Endothelial cell of umbilical vein (primary cell): ENCODE measurements around the gene RNF151. TPM values are rescaled to one million over a fixed set of nuclear protein-coding genes. Genes with fewer than 3 reads are reported as not detected.

Experiments
- BruUV-seq: library from RNA; stranded (reverse); fragments of 400-500 nt; replicated peaks from 2 replicates; lab custom pipeline; 2021; lab: Mats Ljungman, UMichigan
- CTCF ChIA-PET: fragments of 300-600, 350-600 bp; sonication (Branson Sonifier 250); formaldehyde crosslinking; loops from one replicate; lab custom pipeline; 2021; ENCODE audit warnings: antibody characterized with exemption, inconsistent platforms; lab: Charles Lee
- POLR2A ChIA-PET: fragments of 300-600, 350-600 bp; sonication (Branson Sonifier 250); formaldehyde crosslinking; loops from one replicate; lab custom pipeline; 2021; ENCODE audit warnings: antibody characterized with exemption, inconsistent platforms; lab: Charles Lee
- DNase-seq: peaks from one replicate; pipeline ENCODE4 v3.0.0-alpha.2; 2011; ENCODE audit warnings: low read depth, low spot score
- FAIRE-seq: peaks from 2 replicates; lab custom pipeline; 2011; peaks lifted over from hg19 to GRCh38; lab: Jason Lieb, UNC
- H2AFZ ChIP-seq: 2 replicates; pipeline ENCODE4 v1.6.0; 2012; ENCODE audit warnings: low read depth, low read length, control low read depth, inconsistent platforms
- H3K27ac ChIP-seq: 2 replicates; pipeline ENCODE4 v1.5.1; 2011; ENCODE audit warnings: low read depth, mild to moderate bottlenecking, control low read depth, low read length, moderate library complexity; ENCODE audit not compliant: insufficient read depth
- H3K27me3 ChIP-seq, 2 experiments: 2 replicates each; pipeline versions ENCODE4 v1.6.0 to v1.6.1; 2011; ENCODE audit warnings: low read length in 2 of 2, mixed read lengths in 1 of 2; ENCODE audit not compliant: control insufficient read depth in 2 of 2, insufficient read depth in 2 of 2
- H3K36me3 ChIP-seq, 2 experiments: 2 replicates in 1 of 2; 3 replicates in 1 of 2; pipeline ENCODE4 v1.5.1; 2011; ENCODE audit warnings: low read length in 2 of 2, mild to moderate bottlenecking in 1 of 2, moderate library complexity in 1 of 2; ENCODE audit not compliant: control insufficient read depth in 2 of 2, insufficient read depth in 2 of 2; ENCODE audit errors: extremely low read depth in 1 of 2
- H3K4me1 ChIP-seq: 3 replicates; pipeline ENCODE4 v1.5.1; 2011; ENCODE audit warnings: mild to moderate bottlenecking, low read length; ENCODE audit not compliant: control insufficient read depth, insufficient read depth; ENCODE audit errors: extremely low read depth
- H3K4me2 ChIP-seq: 2 replicates; pipeline ENCODE4 v1.6.1; 2011; ENCODE audit warnings: low read length, control low read depth, mixed read lengths; ENCODE audit not compliant: insufficient read depth
- H3K4me3 ChIP-seq, 3 experiments: fragments of 200-600 bp in 1 of 3; sonication (generic), shearing (Covaris generic) in 1 of 3; replicated peaks in 1 of 3; 2 replicates each; pipeline ENCODE4 v1.5.1; 2011 to 2016; ENCODE audit warnings: control low read depth in 3 of 3, low read length in 3 of 3, mild to moderate bottlenecking in 2 of 3, inconsistent platforms in 1 of 3, low read depth in 1 of 3, moderate library complexity in 1 of 3; ENCODE audit not compliant: insufficient read depth in 1 of 3
- H3K79me2 ChIP-seq: 2 replicates; pipeline ENCODE4 v1.6.0; 2012; ENCODE audit warnings: low read length, inconsistent platforms; ENCODE audit not compliant: control insufficient read depth, insufficient read depth
- H3K9ac ChIP-seq: replicated peaks from 2 replicates; pipeline ENCODE3; 2011; ENCODE audit warnings: low read length, control low read depth; ENCODE audit not compliant: insufficient read depth; ENCODE audit errors: extremely low read depth
- H3K9me1 ChIP-seq: replicated peaks from 3 replicates; pipeline ENCODE4 v1.6.0; 2011; ENCODE audit warnings: mild to moderate bottlenecking, low read length; ENCODE audit not compliant: control insufficient read depth, insufficient read depth; ENCODE audit errors: extremely low read depth
- H3K9me3 ChIP-seq: replicated peaks from 2 replicates; pipeline ENCODE4 v1.5.1; 2012; ENCODE audit warnings: low read length, inconsistent platforms; ENCODE audit not compliant: control insufficient read depth, insufficient read depth
- H4K20me1 ChIP-seq: replicated peaks from 2 replicates; pipeline ENCODE3; 2011; ENCODE audit warnings: mild to moderate bottlenecking, low read length; ENCODE audit not compliant: control insufficient read depth, insufficient read depth; ENCODE audit errors: extremely low read depth
- EZH2 ChIP-seq: IDR thresholded peaks from 2 replicates; pipeline ENCODE4 v1.6.1; 2012; ENCODE audit warnings: borderline replicate concordance, low read depth, mild to moderate bottlenecking, moderate library complexity, low read length, inconsistent platforms; ENCODE audit not compliant: severe bottlenecking
- FOS ChIP-seq: IDR thresholded peaks from 2 replicates; pipeline ENCODE4 v1.6.1; 2011; ENCODE audit warnings: mild to moderate bottlenecking, low read length, moderate library complexity, borderline replicate concordance; ENCODE audit not compliant: insufficient read depth
- GATA2 ChIP-seq: IDR thresholded peaks from 2 replicates; pipeline ENCODE4 v1.7.0; 2011; ENCODE audit warnings: low read depth, mild to moderate bottlenecking, moderate library complexity, mixed read lengths, low read length; ENCODE audit not compliant: insufficient read length, insufficient read depth
- JUN ChIP-seq: IDR thresholded peaks from 2 replicates; pipeline ENCODE4 v1.6.1; 2011; ENCODE audit warnings: borderline replicate concordance, low read depth; ENCODE audit not compliant: insufficient read length, insufficient read depth
- MYC ChIP-seq: IDR thresholded peaks from one replicate; pipeline ENCODE4 v1.6.1; 2011; ENCODE audit warnings: mild to moderate bottlenecking, low read depth, low read length
- POLR2A ChIP-seq: IDR thresholded peaks from 2 replicates; pipeline ENCODE4 v1.6.1; 2012; ENCODE audit warnings: low read depth, mild to moderate bottlenecking, control low read depth, low read length
- POLR2AphosphoS5 ChIP-seq: IDR thresholded peaks from 2 replicates; pipeline ENCODE4 v1.6.1; 2012; ENCODE audit warnings: low read depth, mild to moderate bottlenecking, control low read depth, low read length, moderate library complexity; ENCODE audit not compliant: insufficient read depth
- dilution Hi-C: fragments of 300-500 bp; cut with MboI; formaldehyde crosslinking; loops from one replicate; pipeline ENCODE4 v1.15.0; 2019; ENCODE audit warnings: low sequenced_read_pairs; ENCODE audit not compliant: extremely low pct_ligation_motif_present
- intact Hi-C: fragments of 100-400 bp; cut with micrococcal nuclease; formaldehyde crosslinking; loops from one replicate; pipeline ENCODE4 v1.10.0; 2022
- polyA plus RNA-seq, 4 experiments: library from polyadenylated mRNA; depleted of rRNA in 3 of 4; stranded (reverse) in 3 of 4; unstranded in 1 of 4; fragments of >200 nt; gene quantifications; 2 replicates each; pipeline versions ENCODE4 v1.2.1 to v1.2.3, GENCODE V29; 2011 to 2012; ENCODE audit warnings: missing spikeins in 1 of 4
- total RNA-seq: library from RNA; stranded (reverse); gene quantifications from 2 replicates; pipeline ENCODE4 v1.2.3, GENCODE V29; 2021
- TF ChIP-seq, protein P1 (sequence below): IDR thresholded peaks from 2 replicates; pipeline ENCODE4 v1.6.1; 2011; ENCODE audit not compliant: insufficient read depth, insufficient read length
- TF ChIP-seq, protein P2 (sequence below), 2 donors: IDR thresholded peaks; 1 replicate in 1 of 2; 2 replicates in 1 of 2; pipeline ENCODE4 v1.5.1; 2011; ENCODE audit warnings: low read length in 2 of 2, mild to moderate bottlenecking in 2 of 2, moderate library complexity in 2 of 2, control low read depth in 1 of 2, inconsistent platforms in 1 of 2, low read depth in 1 of 2; ENCODE audit not compliant: insufficient read depth in 1 of 2; ENCODE audit errors: extremely low read depth in 1 of 2

Gene RNF151
- total and polyA plus RNA-seq, 2 donors (not counting 3 experiments of a cell fraction or from before 2014, with no cell fraction given): not detected

DNA sequence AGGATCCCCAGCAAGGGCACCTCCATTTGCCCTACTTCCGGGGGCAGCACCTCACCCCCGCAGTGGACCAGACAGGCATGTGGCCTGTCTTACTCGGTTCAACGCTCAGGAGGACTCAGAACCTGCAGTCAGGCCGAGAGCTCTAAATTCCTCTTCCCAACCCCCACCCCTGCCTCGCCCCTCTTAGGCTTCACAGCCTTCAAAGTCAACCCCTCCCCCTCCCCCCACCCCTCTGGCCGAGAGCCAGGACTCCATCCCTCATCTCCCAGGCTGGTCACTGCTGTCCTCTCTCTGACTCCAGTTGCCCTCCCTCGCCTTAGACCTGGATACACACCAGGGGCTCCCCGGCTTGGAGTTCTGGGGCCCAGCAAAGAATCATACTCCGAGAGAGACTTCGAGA lies 40.4 kb upstream of the RNF151 start:
- no peak overlapping the region for H3K4me3 ChIP-seq
- no peaks in the 10 kb centered on the region for H4K20me1 ChIP-seq
- ChIA-PET CTCF (interaction anchor here (0.8 to 1.7 kb wide), 4 partner anchors 10 to 68 kb away, joined by 3 to 7 read pairs (median 3); partner anchors contain the start of gene MSRB1), POLR2A (no interaction called here)
- DNase-seq (no peak), FAIRE-seq (no peak)
- H3K79me2 ChIP-seq: no peaks in the 10 kb centered on the region
- TF ChIP-seq, protein P1, sequence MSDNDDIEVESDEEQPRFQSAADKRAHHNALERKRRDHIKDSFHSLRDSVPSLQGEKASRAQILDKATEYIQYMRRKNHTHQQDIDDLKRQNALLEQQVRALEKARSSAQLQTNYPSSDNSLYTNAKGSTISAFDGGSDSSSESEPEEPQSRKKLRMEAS: no peak
- TF ChIP-seq JUN: no peak
- no peak for TF ChIP-seq POLR2A
- TF ChIP-seq, protein P2, sequence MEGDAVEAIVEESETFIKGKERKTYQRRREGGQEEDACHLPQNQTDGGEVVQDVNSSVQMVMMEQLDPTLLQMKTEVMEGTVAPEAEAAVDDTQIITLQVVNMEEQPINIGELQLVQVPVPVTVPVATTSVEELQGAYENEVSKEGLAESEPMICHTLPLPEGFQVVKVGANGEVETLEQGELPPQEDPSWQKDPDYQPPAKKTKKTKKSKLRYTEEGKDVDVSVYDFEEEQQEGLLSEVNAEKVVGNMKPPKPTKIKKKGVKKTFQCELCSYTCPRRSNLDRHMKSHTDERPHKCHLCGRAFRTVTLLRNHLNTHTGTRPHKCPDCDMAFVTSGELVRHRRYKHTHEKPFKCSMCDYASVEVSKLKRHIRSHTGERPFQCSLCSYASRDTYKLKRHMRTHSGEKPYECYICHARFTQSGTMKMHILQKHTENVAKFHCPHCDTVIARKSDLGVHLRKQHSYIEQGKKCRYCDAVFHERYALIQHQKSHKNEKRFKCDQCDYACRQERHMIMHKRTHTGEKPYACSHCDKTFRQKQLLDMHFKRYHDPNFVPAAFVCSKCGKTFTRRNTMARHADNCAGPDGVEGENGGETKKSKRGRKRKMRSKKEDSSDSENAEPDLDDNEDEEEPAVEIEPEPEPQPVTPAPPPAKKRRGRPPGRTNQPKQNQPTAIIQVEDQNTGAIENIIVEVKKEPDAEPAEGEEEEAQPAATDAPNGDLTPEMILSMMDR (IDR thresholded peaks at IDR 0.05; ENCODE audit: extremely low read depth in 1 of 2, insufficient read depth in 1 of 2, low read depth in 1 of 2, low read length in 2 of 2): no peak
- TF ChIP-seq POLR2AphosphoS5: no peak
- TF ChIP-seq GATA2: no peak
- TF ChIP-seq EZH2: no peak
- TF ChIP-seq MYC: no peak
- no peak for TF ChIP-seq FOS
- no peak overlapping the region for H3K9ac ChIP-seq
- peaks cover 6 to 14% of the 10 kb centered on the region in 2 experiments for H3K27me3 ChIP-seq
- dilution Hi-C loops (no loop called here), intact Hi-C loops (no loop called here)
- no TSS peak for BruUV-seq
- H3K27ac ChIP-seq: no peak overlapping the region
- no peaks in the 10 kb centered on the region for H3K9me3 ChIP-seq
- no peak overlapping the region for H3K4me2 ChIP-seq
- no peaks in the 10 kb centered on the region for H3K9me1 ChIP-seq
- no peaks in the 10 kb centered on the region for H3K4me1 ChIP-seq
- H3K36me3 ChIP-seq: no peaks in the 10 kb centered on the region
- H2AFZ ChIP-seq: no peak overlapping the region
